Skeletal muscle satellite cell (primary cell): ENCODE results near the gene PDE4DIP.
"Not testable (repeated sequence)": the region's sequence is repeated elsewhere in the genome, so short reads cannot be mapped to it uniquely, and the experiment has no call there.

ENCODE experiments used
- H3K27me3 ChIP-seq: 2 replicates; pipeline ENCODE4 v1.7.0; 2013; ENCODE audit warnings: low read length; ENCODE audit not compliant: control insufficient read depth, insufficient read depth
- H3K36me3 ChIP-seq: 2 replicates; pipeline ENCODE4 v1.7.0; 2013; ENCODE audit warnings: mild to moderate bottlenecking, control low read depth, low read length; ENCODE audit not compliant: insufficient read depth
- H3K4me1 ChIP-seq: 2 replicates; pipeline ENCODE4 v1.7.0; 2013; ENCODE audit warnings: low read length; ENCODE audit not compliant: control insufficient read depth, insufficient read depth
- H3K4me2 ChIP-seq: 2 replicates; pipeline ENCODE4 v1.7.0; 2013; ENCODE audit warnings: mild to moderate bottlenecking, low read length
- H3K4me3 ChIP-seq: 2 replicates; pipeline ENCODE4 v1.7.0; 2013; ENCODE audit warnings: low read length
- H3K9ac ChIP-seq: 2 replicates; pipeline ENCODE4 v1.7.0; 2013; ENCODE audit warnings: mild to moderate bottlenecking, low read depth, low read length, moderate library complexity
- H3K9me3 ChIP-seq: replicated peaks from 2 replicates; pipeline ENCODE4 v1.7.0; 2013; ENCODE audit warnings: mild to moderate bottlenecking, control low read depth, low read length

Gene PDE4DIP

DNA sequence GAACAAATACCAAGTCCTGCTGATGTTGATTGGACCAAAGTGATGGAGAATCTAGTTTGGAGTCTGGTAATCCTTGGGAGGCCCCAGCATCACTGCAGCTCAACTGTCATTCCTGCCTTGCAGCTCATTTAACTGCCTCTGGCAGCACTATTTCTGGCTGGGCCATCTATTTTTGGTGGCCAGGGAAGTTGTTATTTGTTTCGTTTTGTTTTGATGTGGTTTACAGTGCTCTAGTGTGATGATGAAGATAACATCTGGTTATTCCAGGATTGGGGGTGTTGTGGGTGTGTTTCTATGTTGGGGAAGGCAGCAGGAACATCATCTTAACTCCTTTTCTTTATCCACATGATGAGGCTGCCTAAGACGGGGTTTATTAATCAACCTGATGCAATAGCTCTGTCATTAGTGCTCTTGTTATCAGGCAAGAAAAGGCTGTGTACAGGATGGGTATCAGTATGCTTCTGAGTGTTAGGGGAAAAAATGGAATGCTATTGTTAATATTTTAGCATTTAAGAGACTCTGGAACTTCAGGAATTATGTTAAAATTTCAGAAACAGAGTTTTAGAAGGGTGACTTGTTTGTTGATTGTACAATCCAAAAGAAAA, 35.7 kb downstream of the PDE4DIP start:
- not testable (repeated sequence) for H3K9ac ChIP-seq, H3K36me3 ChIP-seq, H3K9me3 ChIP-seq, H3K4me2 ChIP-seq, H3K4me3 ChIP-seq, H3K27me3 ChIP-seq, H3K4me1 ChIP-seq

DNA sequence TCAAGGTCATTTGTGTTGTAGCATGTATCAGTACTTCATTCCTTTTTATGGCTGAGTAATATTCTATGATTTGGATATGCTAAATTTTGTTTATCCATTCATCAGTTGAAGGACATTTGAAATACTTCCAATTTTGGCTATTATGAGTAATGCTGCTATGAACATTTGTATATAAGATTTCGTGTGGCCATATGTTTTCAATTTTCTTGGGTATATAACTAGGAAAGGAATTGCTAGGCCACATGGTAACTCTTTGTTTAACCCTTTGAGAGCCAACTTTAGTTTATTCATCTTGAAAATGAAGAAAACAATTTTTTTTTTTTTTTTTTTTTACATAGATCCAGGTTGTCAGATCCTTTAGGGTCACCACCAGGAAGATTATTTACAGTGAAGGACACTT, 37.0 kb downstream of the PDE4DIP start:
- not testable (repeated sequence) for H3K4me2 ChIP-seq, H3K9ac ChIP-seq, H3K36me3 ChIP-seq, H3K9me3 ChIP-seq, H3K4me1 ChIP-seq, H3K27me3 ChIP-seq, H3K4me3 ChIP-seq

DNA sequence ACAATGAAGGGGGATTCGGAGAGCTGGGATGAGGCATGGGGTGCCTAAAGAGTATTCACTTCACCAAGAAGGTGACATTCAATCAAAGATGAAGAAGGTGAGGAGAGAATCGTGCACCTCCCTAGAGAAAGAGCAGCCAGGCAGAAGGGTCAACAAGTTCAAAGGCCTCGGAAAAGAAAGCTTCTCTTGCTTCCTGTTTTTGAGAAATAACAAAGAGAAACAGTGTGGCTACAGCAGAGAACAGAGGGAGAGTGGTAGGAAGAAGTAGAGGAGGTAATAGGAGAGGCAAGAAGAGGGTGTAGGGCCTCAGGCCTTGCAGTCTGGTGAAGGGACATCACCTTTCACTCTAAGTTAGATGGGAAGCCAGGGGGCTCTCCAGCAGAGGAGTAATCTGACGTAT, 41.0 kb downstream of the PDE4DIP start:
- not testable (repeated sequence) for H3K9me3 ChIP-seq, H3K9ac ChIP-seq, H3K4me2 ChIP-seq, H3K4me3 ChIP-seq, H3K27me3 ChIP-seq, H3K36me3 ChIP-seq, H3K4me1 ChIP-seq

DNA sequence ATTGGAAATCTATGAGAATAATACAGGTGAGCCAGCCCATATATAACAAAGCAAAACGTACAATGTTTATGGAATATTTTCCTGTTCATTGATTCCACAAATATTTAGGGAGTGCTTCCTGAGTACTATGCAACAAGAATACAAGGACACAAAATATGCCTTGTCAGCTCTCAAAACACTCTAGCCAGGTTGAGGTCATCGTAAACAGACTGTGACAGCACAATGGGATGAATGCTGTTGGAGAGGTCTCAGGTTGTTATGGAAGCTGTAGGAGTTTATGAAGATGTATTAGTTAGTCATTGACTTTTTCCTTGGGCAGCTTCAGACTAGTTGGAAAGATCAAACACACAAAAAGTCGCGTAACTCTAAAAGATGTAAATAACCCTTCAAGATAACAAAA, 42.1 kb downstream of the PDE4DIP start:
- H3K4me3 ChIP-seq, H3K9me3 ChIP-seq, H3K36me3 ChIP-seq, H3K4me2 ChIP-seq, H3K4me1 ChIP-seq, H3K9ac ChIP-seq, H3K27me3 ChIP-seq: not testable (repeated sequence)

DNA sequence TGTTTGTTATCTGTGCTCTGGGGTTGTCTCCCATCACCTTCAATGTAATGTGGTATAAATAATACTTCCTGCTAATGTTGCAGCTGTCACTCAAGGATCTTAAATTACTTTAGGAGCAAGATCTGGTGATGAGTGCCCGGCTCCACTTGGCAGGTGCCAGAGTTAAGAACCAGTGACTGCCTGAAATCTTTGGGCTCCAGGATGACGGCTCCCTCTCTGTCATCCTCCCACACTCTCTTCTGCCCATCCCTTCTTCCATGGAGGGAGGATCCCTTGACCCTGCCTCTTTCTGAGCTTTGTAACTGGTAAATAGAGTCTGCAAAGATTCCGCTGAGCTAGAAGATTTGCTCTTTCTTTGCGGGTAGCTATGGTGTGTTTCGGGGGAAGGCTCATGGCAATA, 44.4 kb downstream of the PDE4DIP start:
- H3K9me3 ChIP-seq, H3K4me2 ChIP-seq, H3K36me3 ChIP-seq, H3K9ac ChIP-seq, H3K4me3 ChIP-seq, H3K4me1 ChIP-seq, H3K27me3 ChIP-seq: not testable (repeated sequence)

DNA sequence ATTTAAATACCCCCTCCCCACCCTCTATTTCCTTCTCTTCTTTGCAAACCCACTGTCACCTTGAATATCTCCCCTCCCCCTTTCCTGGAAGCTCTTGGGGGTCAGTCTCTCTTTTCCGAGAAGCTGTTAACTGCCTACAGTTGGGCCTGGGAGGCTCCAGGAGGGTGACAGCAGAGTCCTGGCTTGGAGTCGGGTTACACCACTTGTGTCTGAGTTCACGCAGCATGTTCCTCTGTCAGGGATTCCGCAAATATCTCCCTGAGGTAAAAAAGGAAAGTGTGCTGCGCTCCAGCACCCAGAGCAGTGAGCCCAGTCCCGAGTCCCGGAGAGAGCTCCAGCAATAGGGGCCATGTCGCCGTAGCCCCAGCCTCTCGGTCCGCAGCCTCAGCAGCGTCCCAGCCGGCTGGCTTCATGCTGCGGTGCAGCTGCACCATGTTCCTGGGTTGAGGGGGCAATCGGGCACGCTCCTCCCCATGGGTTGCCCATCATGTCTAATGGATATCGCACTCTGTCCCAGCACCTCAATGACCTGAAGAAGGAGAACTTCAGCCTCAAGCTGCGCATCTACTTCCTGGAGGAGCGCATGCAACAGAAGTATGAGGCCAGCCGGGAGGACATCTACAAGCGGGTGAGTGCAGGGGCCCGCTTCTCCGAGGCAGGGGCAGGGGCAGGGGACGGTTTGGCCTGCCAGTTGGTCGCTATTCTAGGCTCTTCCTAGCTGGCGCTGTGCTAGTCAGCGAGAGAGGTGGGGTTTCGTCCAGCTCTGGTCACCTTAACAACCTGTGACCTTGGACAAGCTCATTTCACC, 45.2 kb downstream of the PDE4DIP start:
- not testable (repeated sequence) for H3K27me3 ChIP-seq, H3K4me2 ChIP-seq, H3K36me3 ChIP-seq, H3K9ac ChIP-seq, H3K9me3 ChIP-seq, H3K4me3 ChIP-seq, H3K4me1 ChIP-seq

DNA sequence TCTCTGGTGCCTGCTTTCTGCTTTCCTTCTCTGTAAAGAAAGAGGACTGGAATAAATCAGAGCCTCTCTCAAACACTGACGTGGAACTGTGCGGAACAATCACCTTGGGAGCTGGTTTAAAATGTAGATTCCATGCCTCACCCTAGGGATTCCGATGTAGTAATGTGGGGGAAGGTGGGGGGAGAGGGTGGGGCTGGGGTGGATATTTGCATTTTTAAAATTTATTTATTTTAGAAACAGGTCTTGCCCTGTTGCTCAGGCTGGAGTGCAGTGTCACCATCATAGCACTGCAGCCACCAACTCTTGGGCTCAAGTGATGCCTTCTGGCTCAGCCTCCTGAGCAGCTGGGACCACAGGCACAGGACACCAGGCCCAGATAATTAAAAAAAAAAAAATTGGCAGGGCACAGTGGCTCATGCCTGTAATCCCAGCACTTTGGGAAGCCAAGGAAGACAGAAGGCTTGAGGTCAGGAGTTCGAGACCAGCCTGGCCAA, 45.9 kb downstream of the PDE4DIP start:
- not testable (repeated sequence) for H3K27me3 ChIP-seq, H3K36me3 ChIP-seq, H3K4me3 ChIP-seq, H3K4me1 ChIP-seq, H3K4me2 ChIP-seq, H3K9ac ChIP-seq, H3K9me3 ChIP-seq

DNA sequence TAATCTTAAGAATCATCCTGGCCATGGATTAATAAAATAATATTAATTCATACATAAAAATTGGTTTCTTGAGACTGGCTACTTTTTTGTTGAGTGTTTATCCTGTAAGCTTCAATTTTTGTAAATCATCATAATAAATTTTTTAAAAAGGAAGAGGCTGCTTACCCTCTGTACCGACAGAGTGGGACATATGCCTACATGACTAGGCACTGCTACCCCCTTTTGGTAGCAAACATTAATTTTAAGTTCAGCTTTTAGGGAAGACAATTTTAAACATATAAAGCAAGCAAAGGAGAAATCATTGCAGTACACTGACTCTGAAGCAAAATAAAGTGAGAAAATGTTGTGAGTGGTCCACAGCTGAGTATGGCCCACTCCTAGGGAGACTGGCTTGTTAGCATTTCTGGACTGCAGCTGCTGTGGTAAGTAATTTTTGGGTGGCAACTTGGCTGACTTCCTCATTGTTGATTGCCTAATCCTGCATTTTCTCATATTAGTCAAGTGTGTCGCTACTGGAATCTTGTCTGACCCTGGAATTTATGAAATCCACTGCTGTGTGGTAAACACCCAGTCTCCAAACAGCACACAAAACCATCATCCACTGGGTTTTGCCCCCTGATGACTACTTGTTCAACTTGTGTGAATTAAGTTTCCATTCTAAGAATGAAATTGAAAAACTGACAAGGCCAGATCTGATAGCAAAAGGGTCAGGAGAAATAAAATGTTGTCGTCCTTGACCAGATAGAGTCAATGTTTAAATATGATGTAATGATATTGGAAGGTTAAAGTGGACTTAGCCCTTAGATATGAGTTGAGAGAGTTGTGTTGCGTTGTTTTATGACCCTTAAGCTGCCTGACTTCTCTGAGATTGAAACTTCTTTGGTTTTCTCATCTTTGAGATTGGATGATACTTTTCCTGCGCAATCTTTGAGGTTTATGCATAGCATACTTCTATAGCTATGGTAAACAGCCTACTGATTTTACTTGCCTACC, 50.4 kb downstream of the PDE4DIP start:
- H3K9ac ChIP-seq = peak overlapping the region; percentile 58
- not testable (repeated sequence) for H3K9me3 ChIP-seq, H3K4me1 ChIP-seq, H3K4me3 ChIP-seq, H3K36me3 ChIP-seq, H3K4me2 ChIP-seq, H3K27me3 ChIP-seq

DNA sequence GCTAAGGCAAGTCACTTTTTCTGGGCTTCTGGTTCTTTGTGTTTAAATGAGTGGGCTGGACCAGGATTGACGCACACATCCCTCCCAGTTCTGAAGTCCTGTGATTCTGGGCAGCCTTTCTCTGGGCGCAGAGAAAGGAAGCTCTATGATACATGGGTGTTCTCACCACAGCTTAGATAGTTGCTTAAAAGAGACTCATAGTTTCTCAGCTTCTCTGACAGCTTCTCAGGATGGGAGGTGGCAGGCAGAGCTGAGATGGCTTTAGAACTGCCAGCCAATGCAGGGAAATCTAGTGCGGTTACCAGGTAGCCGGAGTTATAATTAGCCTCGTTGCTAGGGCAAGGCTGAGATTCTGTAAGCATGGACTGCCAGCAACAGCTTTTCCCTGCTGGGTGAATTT, 55.8 kb downstream of the PDE4DIP start:
- not testable (repeated sequence) for H3K4me2 ChIP-seq, H3K4me1 ChIP-seq, H3K4me3 ChIP-seq, H3K27me3 ChIP-seq, H3K9me3 ChIP-seq, H3K9ac ChIP-seq, H3K36me3 ChIP-seq

DNA sequence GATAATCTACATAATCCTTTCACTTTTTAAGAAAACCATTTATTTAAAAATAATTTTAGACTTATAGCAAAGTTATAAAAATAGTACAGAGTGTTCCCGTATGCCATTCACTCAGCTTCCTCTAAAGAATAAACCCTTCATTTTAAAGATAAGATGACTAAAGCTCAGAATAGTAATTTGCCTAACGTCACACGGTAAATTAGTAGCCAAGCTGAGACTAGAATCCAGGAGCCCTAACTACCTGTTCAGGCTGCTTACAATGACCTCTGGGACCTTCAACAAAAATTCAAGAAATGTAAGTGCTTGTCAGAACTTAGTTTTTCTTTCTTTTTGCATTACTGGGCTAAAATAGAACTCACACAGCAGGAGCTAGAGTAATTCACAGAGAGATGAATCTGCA, 56.5 kb downstream of the PDE4DIP start:
- H3K4me1 ChIP-seq, H3K36me3 ChIP-seq, H3K4me3 ChIP-seq, H3K4me2 ChIP-seq, H3K27me3 ChIP-seq, H3K9me3 ChIP-seq: not testable (repeated sequence)
- peak overlapping the region; percentile 56 for H3K9ac ChIP-seq

DNA sequence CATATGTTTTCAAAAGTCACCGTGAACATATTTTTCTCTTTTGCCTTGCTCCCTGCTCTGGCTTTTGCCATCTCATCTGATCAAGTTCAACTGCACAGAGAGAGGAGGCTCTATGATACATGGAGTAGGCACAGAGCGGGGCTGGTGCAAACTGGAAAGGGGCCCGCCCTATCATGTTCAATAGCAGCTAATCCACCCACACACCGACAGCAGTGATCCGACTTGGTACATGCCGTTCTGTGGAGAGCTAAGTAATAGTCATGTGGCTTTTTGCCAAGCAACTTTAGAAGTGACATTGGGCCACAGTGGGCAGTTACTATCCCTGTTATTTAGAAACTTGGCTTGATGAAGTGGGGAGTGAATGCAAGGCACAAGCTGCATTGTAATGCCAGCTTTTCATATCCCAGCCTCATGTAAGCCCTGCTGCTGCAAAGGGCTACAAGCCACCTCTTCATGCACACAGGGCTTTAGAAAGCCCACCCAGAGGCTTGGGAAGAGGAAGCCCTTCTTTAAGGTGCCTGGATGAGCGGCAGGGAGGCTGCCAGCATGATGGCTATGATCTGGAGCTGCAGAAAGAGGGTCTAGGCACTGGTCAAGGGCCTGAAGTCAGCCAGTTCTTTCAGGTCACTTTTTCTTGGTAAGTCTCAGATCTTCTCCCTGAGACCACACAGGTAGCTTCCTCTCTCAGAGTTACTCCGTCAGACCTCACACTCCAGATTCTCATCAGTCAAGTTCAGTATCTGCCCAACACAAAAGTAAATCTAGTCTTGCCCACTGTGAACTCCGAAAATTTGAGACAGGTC, 57.1 kb downstream of the PDE4DIP start:
- H3K36me3 ChIP-seq, H3K4me1 ChIP-seq, H3K4me2 ChIP-seq, H3K27me3 ChIP-seq, H3K9me3 ChIP-seq, H3K4me3 ChIP-seq: not testable (repeated sequence)
- peak overlapping the region; percentile 56 for H3K9ac ChIP-seq
